GM18870 (cell line): ENCODE data around the gene MAEA.

ENCODE experiments used
- ATAC-seq: cut with Tn5 transposase; IDR thresholded peaks from one replicate; pipeline ENCODE4 v1.9.1; 2021; ENCODE audit warnings: moderate library complexity; ENCODE audit not compliant: unreplicated experiment

Gene MAEA

DNA sequence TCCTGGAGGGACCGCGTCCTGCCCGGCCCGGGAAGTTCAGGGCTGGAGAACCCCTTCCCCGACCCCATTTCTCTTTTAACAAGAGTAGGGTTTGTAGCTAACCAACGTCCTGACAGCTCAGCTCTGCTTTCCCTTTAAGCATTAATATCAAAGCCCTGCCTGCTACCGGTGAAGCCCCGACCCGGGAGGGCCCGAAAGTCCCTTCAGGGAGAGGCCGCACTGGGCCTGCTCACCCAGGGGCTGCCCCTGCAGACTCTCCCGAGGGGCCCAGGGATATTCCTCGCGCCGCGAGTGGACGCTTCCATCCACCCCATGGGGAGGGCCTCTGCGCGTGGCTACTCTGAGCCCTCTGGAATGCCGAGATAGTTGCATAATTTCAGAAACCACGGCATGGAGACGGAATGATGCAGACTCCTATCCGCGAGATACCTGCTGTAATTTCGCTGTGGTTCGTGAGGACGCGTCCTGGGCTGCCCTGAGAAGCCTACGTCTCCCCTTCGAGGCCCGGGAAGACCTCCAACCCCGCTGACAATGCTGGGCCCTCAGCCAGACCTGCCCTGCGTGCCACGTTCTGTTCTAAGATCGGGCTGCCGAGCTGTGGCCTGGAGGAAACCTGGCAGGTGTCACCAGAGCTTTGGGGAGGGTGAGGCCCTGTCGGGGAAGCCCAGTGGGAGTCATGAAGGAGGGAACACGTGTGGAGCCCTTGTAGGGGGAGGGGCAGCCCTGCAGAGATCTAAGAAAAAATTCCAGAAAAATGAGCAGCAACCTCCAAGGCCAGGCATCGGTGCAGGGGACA is 39.8 kb upstream of the MAEA start:
- peak; percentile 2 for ATAC-seq

GRCh38 chr4:1250527-1250812 is 39.2 kb upstream of the MAEA start:
- no peak for ATAC-seq

GRCh38 chr4:1250921-1251772 is 38.5 kb upstream of the MAEA start:
- no peak for ATAC-seq

GRCh38 chr4:1251773-1252066 is 38.0 kb upstream of the MAEA start:
- ATAC-seq = no peak

DNA sequence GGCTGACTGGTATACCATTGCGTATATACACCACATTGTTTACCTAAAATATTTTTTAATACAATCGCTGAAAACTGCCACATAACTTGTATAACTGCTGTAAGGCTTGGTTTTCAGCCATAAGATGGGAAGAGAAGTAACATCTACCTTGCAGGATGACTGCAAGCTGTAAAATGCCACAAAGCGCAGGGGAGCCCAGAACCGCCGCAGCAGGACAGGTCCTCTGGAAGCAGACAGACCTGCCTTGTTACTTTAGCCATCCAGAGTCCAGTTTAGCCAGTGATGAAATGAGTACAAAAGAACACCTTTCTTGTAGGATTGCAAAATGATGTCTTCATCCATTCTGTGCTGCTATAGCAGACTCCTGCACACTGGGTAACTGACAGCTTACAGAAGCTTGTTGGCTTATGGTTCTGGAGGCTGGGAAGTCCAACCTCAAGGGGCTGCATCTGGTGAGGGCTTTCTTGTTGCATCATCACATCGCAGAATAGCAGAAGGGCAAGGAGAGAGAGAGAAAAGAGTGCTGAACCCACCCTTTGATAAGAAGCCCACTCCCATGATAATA is 36.7 kb upstream of the MAEA start:
- ATAC-seq = no peak

GRCh38 chr4:1253831-1254230 is 35.9 kb upstream of the MAEA start:
- ATAC-seq = no peak

DNA sequence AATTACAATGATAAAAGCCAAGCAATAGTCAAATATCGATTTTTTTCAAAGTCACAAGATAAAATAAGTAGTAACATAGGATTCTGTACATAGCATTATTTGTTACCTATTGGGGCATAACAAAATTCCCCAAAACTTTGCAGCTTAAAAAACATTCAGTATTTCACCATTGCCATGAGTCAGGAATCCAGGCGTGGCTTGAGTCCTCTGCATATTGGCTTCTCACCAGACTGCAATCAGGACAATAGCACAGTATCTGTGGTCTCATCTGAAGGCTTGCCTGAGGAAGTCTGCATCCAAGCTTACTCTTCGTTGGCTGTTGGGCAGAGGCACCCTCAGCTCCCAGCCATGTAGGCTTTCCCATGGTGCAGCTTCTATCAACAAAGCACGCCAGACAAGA is 34.5 kb upstream of the MAEA start:
- no peak for ATAC-seq

GRCh38 chr4:1255699-1256098 is 34.0 kb upstream of the MAEA start:
- ATAC-seq = no peak

DNA sequence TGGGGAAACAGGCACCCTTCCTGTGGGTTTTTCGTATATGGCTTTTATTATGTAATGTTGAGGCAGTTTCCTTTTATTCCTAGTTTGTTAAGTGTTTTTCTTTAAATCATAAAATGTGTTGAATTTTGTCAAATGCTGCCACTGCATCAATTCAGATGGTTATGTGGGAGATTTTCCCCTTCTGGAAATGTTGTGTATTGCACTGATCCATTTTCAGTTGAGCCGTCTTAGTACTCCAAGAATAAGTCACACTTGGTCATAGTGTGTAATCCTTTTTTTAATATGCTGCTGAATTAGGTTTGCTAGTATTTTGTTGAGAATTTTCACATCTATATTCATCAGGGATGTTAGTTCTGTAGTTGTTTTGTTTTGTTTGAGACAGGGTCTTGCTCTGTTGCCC is 31.2 kb upstream of the MAEA start:
- no peak for ATAC-seq

- ATAC-seq = no peak
Measured at GRCh38 chr4:1259966-1260365, 29.7 kb upstream of the MAEA start.

DNA sequence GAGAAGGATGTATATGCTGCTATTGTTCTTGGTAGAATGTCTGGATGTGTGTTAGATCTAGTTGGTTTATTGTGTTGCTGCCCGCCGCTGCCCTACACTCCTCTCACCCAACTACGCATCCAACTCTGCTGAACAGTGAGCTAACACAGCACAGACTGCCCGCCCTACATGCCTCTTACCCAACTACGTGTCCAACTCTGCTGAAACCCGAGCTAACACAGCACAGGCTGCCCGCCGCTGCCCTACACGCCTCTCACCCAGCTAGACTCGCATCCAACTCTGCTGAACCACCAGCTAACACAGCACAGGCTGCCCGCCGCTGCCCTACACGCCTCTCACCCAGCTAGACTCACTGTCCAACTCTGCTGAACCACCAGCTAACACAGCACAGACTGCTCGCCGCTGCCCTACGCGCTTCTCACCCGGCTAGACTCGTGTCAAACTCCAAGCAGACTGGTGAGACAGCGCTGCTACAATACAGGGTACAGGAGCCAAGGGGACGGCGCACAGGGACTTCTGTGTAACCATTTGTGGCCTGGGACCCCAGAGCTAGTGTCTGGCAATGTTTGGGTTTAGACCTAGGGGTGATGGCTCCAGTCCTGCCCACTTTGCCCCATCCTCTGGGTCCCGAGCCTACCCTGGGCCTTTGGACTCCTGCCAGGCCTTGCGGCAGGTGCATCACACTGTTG is 29.1 kb upstream of the MAEA start:
- ATAC-seq = no peak

DNA sequence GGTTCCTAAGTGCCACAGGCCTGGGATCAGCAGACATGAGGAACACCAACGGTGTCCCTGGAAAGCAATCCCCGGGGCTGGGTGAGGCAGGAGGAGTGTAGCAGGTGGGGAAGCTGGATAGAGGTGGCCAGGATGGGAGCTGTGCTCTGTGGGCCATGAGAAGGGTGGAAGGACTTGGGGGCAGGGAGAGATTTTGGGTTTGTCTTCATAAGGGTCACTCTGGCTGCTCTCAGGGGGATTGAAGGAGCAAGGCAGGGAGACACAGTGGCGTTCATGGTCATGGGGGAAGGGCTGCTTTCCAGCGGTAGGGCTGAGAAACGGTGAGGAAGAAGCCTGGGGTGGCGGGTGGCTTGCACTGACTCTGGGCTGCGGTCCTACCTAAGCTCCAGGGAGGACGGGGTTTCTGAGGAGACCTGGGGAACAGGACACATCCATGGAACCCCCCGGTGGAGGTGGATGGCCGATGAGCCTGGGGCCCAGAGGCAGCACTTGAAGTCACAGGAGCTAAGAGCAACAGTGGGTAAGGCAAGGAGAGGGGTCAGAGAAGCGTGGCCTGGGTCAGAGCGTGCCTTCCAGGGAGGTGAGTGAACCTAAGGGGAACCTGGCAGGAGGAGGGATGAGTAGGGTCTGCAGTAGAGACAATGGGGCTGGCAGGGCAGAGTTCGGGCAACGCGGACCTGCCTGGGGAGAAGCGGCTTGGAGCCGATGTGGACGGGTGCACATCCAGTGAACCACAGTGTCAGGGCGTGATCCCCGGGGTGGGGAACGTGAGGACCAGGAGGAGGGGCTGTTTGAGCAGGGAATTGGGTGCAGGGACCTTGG is 28.4 kb upstream of the MAEA start:
- no peak for ATAC-seq

DNA sequence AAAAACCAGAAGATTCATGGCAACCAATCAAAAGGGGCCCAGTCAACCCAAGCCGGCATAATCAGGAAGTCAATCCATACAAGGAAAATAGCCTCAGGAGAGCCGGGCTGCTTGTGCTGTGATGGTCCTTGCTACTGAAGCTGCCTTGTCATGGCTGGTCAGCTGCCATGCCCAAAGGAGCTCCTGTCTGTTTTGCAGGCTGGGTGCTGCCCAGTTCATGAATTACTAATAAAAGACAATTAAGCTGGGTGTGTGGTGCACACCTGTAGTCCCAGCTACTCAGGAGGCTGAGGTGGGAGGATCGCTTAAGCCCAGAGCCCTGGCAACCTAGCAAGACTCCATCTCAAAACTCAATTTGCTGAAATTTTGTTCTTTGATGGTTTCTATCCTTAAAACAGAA is 24.7 kb upstream of the MAEA start:
- ATAC-seq = no peak

- ATAC-seq = no peak
Measured at GRCh38 chr4:1265351-1265750, 24.3 kb upstream of the MAEA start.

DNA sequence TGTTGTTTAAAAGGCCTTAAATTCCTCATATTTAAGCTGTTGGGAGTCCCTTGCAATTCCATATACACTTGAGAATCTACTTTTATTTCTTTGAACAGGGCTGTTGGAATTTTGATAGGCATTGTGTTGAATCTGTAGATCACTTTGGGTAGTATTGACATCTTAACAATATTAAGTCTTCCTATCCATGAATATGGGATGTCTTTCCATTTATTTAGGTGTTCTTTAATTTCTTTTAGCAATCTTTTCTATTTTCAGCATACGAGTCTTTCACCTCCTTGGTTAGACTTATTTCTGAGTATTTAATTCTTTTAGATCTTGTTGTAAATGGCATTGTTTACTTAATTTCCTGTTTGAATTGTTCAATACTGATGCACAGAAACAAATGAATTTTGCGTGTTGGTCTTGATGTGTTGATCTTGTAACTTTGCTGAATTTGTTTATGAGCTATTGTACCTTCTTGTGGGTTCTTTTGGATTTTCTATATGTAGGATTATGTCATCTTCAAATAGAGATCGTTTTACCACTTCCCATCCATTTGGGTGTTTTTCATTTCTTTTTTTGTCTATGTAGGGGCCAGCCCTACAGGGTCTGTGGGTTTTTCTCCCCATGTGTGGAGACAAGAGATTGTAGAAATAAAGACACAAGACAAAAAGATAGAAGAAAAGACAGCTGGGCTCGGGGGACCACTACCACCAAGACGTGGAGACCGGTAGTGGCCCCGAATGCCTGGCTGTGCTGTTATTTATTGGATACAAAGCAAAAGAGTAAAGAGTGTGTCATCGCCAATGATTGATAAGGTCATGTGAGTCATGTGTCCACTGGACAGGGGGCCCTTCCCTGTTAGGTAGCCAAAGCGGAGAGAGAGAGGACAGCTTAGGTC is 22.6 kb upstream of the MAEA start:
- no peak for ATAC-seq

DNA sequence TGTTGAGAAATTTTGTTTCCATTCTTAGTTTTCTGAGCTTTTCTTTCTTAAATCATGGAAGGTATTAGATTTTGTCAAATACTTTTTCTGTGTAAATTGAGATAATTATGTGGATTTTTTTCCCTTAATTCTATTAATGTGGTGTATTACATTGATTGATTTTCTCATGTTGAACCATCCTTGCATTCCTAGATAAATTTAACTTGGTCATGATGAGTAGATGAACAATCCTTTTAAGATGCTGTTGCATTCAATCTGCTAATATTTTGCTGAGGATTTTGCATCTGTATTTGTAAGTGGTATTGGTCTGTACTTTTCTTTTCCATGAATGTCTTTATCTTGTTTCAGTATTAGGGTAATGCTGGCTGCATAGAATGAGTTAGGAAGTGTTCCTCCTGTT is 20.5 kb upstream of the MAEA start:
- no peak for ATAC-seq

- ATAC-seq = no peak
Measured at GRCh38 chr4:1271686-1272085, 18.0 kb upstream of the MAEA start.

DNA sequence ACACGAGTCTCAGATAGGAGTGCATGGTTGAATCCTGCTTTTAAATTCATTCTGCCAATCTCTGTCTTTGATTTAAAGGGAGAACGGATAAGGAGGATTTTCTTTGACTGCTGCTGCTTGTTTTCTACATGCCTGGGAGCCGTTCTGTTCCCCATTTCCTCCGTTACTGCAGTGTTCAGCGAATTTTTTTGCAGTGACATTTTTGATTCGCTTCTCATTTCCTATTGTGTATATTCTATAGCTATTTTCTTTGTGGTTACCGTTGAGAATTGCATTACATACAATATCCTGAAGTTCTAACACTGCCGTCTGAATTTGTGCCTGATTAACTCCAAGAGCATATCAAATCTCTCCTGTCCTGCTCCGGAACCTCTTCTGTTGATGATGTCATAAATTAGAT is 14.8 kb upstream of the MAEA start:
- no peak for ATAC-seq

DNA sequence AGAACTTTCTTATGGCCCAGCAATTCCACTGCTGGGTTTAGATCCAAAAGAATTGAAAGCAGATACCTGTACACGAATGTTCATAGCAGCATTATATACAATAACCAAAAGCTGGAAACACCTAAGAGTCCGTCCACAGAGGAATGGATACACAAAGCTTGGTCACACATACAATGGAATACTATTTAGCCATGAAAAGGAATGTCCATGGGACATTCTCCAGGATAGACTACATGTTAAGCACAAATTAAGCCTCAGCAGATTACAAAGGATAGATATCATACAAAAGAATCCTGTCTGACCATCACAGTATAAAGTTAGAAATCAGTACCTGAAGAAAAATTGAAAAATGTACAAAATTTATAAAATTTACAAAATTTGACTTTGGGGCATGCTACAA is 12.7 kb upstream of the MAEA start:
- no peak for ATAC-seq
